Endothelial cell of umbilical vein (primary cell): ENCODE measurements around the gene ZMIZ1. TPM values are rescaled to one million over a fixed set of nuclear protein-coding genes. Genes with fewer than 3 reads are reported as not detected.

ENCODE experiments used
- BruUV-seq: library from RNA; stranded (reverse); fragments of 400-500 nt; replicated peaks from 2 replicates; lab custom pipeline; 2021; lab: Mats Ljungman, UMichigan
- CTCF ChIA-PET: fragments of 300-600, 350-600 bp; sonication (Branson Sonifier 250); formaldehyde crosslinking; loops from one replicate; lab custom pipeline; 2021; ENCODE audit warnings: antibody characterized with exemption, inconsistent platforms; lab: Charles Lee
- POLR2A ChIA-PET: fragments of 300-600, 350-600 bp; sonication (Branson Sonifier 250); formaldehyde crosslinking; loops from one replicate; lab custom pipeline; 2021; ENCODE audit warnings: antibody characterized with exemption, inconsistent platforms; lab: Charles Lee
- DNase-seq: peaks from one replicate; pipeline ENCODE4 v3.0.0-alpha.2; 2011; ENCODE audit warnings: low read depth, low spot score
- FAIRE-seq: peaks from 2 replicates; lab custom pipeline; 2011; peaks lifted over from hg19 to GRCh38; lab: Jason Lieb, UNC
- H2AFZ ChIP-seq: 2 replicates; pipeline ENCODE4 v1.6.0; 2012; ENCODE audit warnings: low read depth, low read length, control low read depth, inconsistent platforms
- H3K27ac ChIP-seq: 2 replicates; pipeline ENCODE4 v1.5.1; 2011; ENCODE audit warnings: low read depth, mild to moderate bottlenecking, control low read depth, low read length, moderate library complexity; ENCODE audit not compliant: insufficient read depth
- H3K27me3 ChIP-seq, 2 experiments: 2 replicates each; pipeline versions ENCODE4 v1.6.0 to v1.6.1; 2011; ENCODE audit warnings: low read length in 2 of 2, mixed read lengths in 1 of 2; ENCODE audit not compliant: control insufficient read depth in 2 of 2, insufficient read depth in 2 of 2
- H3K36me3 ChIP-seq, 2 experiments: 2 replicates in 1 of 2; 3 replicates in 1 of 2; pipeline ENCODE4 v1.5.1; 2011; ENCODE audit warnings: low read length in 2 of 2, mild to moderate bottlenecking in 1 of 2, moderate library complexity in 1 of 2; ENCODE audit not compliant: control insufficient read depth in 2 of 2, insufficient read depth in 2 of 2; ENCODE audit errors: extremely low read depth in 1 of 2
- H3K4me1 ChIP-seq: 3 replicates; pipeline ENCODE4 v1.5.1; 2011; ENCODE audit warnings: mild to moderate bottlenecking, low read length; ENCODE audit not compliant: control insufficient read depth, insufficient read depth; ENCODE audit errors: extremely low read depth
- H3K4me2 ChIP-seq: 2 replicates; pipeline ENCODE4 v1.6.1; 2011; ENCODE audit warnings: low read length, control low read depth, mixed read lengths; ENCODE audit not compliant: insufficient read depth
- H3K4me3 ChIP-seq, 3 experiments: fragments of 200-600 bp in 1 of 3; sonication (generic), shearing (Covaris generic) in 1 of 3; replicated peaks in 1 of 3; 2 replicates each; pipeline ENCODE4 v1.5.1; 2011 to 2016; ENCODE audit warnings: control low read depth in 3 of 3, low read length in 3 of 3, mild to moderate bottlenecking in 2 of 3, inconsistent platforms in 1 of 3, low read depth in 1 of 3, moderate library complexity in 1 of 3; ENCODE audit not compliant: insufficient read depth in 1 of 3
- H3K79me2 ChIP-seq: 2 replicates; pipeline ENCODE4 v1.6.0; 2012; ENCODE audit warnings: low read length, inconsistent platforms; ENCODE audit not compliant: control insufficient read depth, insufficient read depth
- H3K9ac ChIP-seq: replicated peaks from 2 replicates; pipeline ENCODE3; 2011; ENCODE audit warnings: low read length, control low read depth; ENCODE audit not compliant: insufficient read depth; ENCODE audit errors: extremely low read depth
- H3K9me1 ChIP-seq: replicated peaks from 3 replicates; pipeline ENCODE4 v1.6.0; 2011; ENCODE audit warnings: mild to moderate bottlenecking, low read length; ENCODE audit not compliant: control insufficient read depth, insufficient read depth; ENCODE audit errors: extremely low read depth
- H3K9me3 ChIP-seq: replicated peaks from 2 replicates; pipeline ENCODE4 v1.5.1; 2012; ENCODE audit warnings: low read length, inconsistent platforms; ENCODE audit not compliant: control insufficient read depth, insufficient read depth
- H4K20me1 ChIP-seq: replicated peaks from 2 replicates; pipeline ENCODE3; 2011; ENCODE audit warnings: mild to moderate bottlenecking, low read length; ENCODE audit not compliant: control insufficient read depth, insufficient read depth; ENCODE audit errors: extremely low read depth
- CTCF ChIP-seq, 2 donors: IDR thresholded peaks; 1 replicate in 1 of 2; 2 replicates in 1 of 2; pipeline ENCODE4 v1.5.1; 2011; ENCODE audit warnings: low read length in 2 of 2, mild to moderate bottlenecking in 2 of 2, moderate library complexity in 2 of 2, control low read depth in 1 of 2, inconsistent platforms in 1 of 2, low read depth in 1 of 2; ENCODE audit not compliant: insufficient read depth in 1 of 2; ENCODE audit errors: extremely low read depth in 1 of 2
- EZH2 ChIP-seq: IDR thresholded peaks from 2 replicates; pipeline ENCODE4 v1.6.1; 2012; ENCODE audit warnings: borderline replicate concordance, low read depth, mild to moderate bottlenecking, moderate library complexity, low read length, inconsistent platforms; ENCODE audit not compliant: severe bottlenecking
- FOS ChIP-seq: IDR thresholded peaks from 2 replicates; pipeline ENCODE4 v1.6.1; 2011; ENCODE audit warnings: mild to moderate bottlenecking, low read length, moderate library complexity, borderline replicate concordance; ENCODE audit not compliant: insufficient read depth
- GATA2 ChIP-seq: IDR thresholded peaks from 2 replicates; pipeline ENCODE4 v1.7.0; 2011; ENCODE audit warnings: low read depth, mild to moderate bottlenecking, moderate library complexity, mixed read lengths, low read length; ENCODE audit not compliant: insufficient read length, insufficient read depth
- JUN ChIP-seq: IDR thresholded peaks from 2 replicates; pipeline ENCODE4 v1.6.1; 2011; ENCODE audit warnings: borderline replicate concordance, low read depth; ENCODE audit not compliant: insufficient read length, insufficient read depth
- MAX ChIP-seq: IDR thresholded peaks from 2 replicates; pipeline ENCODE4 v1.6.1; 2011; ENCODE audit not compliant: insufficient read depth, insufficient read length
- MYC ChIP-seq: IDR thresholded peaks from one replicate; pipeline ENCODE4 v1.6.1; 2011; ENCODE audit warnings: mild to moderate bottlenecking, low read depth, low read length
- POLR2A ChIP-seq: IDR thresholded peaks from 2 replicates; pipeline ENCODE4 v1.6.1; 2012; ENCODE audit warnings: low read depth, mild to moderate bottlenecking, control low read depth, low read length
- POLR2AphosphoS5 ChIP-seq: IDR thresholded peaks from 2 replicates; pipeline ENCODE4 v1.6.1; 2012; ENCODE audit warnings: low read depth, mild to moderate bottlenecking, control low read depth, low read length, moderate library complexity; ENCODE audit not compliant: insufficient read depth
- dilution Hi-C: fragments of 300-500 bp; cut with MboI; formaldehyde crosslinking; loops from one replicate; pipeline ENCODE4 v1.15.0; 2019; ENCODE audit warnings: low sequenced_read_pairs; ENCODE audit not compliant: extremely low pct_ligation_motif_present
- intact Hi-C: fragments of 100-400 bp; cut with micrococcal nuclease; formaldehyde crosslinking; loops from one replicate; pipeline ENCODE4 v1.10.0; 2022
- polyA plus RNA-seq, 4 experiments: library from polyadenylated mRNA; depleted of rRNA in 3 of 4; stranded (reverse) in 3 of 4; unstranded in 1 of 4; fragments of >200 nt; gene quantifications; 2 replicates each; pipeline versions ENCODE4 v1.2.1 to v1.2.3, GENCODE V29; 2011 to 2012; ENCODE audit warnings: missing spikeins in 1 of 4
- total RNA-seq: library from RNA; stranded (reverse); gene quantifications from 2 replicates; pipeline ENCODE4 v1.2.3, GENCODE V29; 2021

The ZMIZ1 gene
- total and polyA plus RNA-seq, 2 donors (not counting 3 experiments of a cell fraction or from before 2014, with no cell fraction given) = 12.5 to 46.7 TPM

- no peaks in the 10 kb centered on the region for H4K20me1 ChIP-seq
- H2AFZ ChIP-seq = no peak overlapping the region
- H3K36me3 ChIP-seq = peaks cover 0 to 10% of the 10 kb centered on the region in 2 experiments
- H3K9me3 ChIP-seq = no peaks in the 10 kb centered on the region
- BruUV-seq = no TSS peak
- intact Hi-C loops = loop anchor here (1.0 to 5.0 kb wide), 4 partner anchors 19 to 91 kb away; no protein-coding TSS in a partner anchor
- H3K4me1 ChIP-seq = peaks cover 57% of the 10 kb centered on the region
- peak overlapping the region; percentile 95 for H3K27ac ChIP-seq
- H3K9me1 ChIP-seq = no peaks in the 10 kb centered on the region
- dilution Hi-C loops = no loop called here
- peaks cover 37% of the 10 kb centered on the region for H3K79me2 ChIP-seq
- ChIA-PET CTCF (interaction anchor here (0.9 to 4.7 kb wide), 11 partner anchors 8 to 1111 kb away, joined by 3 to 41 read pairs (median 5); no protein-coding TSS in a partner anchor), POLR2A (no interaction called here)
- DNase-seq (no peak), FAIRE-seq (no peak)
- peak overlapping the region; percentile 67 for H3K9ac ChIP-seq
- no peak for TF ChIP-seq EZH2
- TF ChIP-seq JUN = no peak
- no peak for TF ChIP-seq GATA2
- TF ChIP-seq FOS = no peak
- no peak for TF ChIP-seq POLR2A
- no peak for TF ChIP-seq POLR2AphosphoS5
- TF ChIP-seq MYC = no peak
- TF ChIP-seq MAX = no peak
- no peak for TF ChIP-seq CTCF (IDR thresholded peaks at IDR 0.05; ENCODE audit: extremely low read depth in 1 of 2, insufficient read depth in 1 of 2, low read depth in 1 of 2, low read length in 2 of 2)
- no peaks in the 10 kb centered on the region for H3K27me3 ChIP-seq
- H3K4me2 ChIP-seq = peak overlapping the region; percentile 19
- H3K4me3 ChIP-seq = no peak overlapping the region
Observed at GRCh38 chr10:79158402-79159097, 89.8 kb downstream of the ZMIZ1 start.
